ENCODE data around the gene NUDT3. TPM values are rescaled to one million over a fixed set of nuclear protein-coding genes. Genes with fewer than 3 reads are reported as not detected.
A peak's percentile ranks its signal among the peaks of the same experiment; 100 is the strongest.

Gene NUDT3
- total and polyA plus RNA-seq, 9 of the 15 experiments (the other 6 are each of a cell fraction or from before 2014, with no cell fraction given) = 5.4 to 81.2 (median 56.4) TPM

DNA sequence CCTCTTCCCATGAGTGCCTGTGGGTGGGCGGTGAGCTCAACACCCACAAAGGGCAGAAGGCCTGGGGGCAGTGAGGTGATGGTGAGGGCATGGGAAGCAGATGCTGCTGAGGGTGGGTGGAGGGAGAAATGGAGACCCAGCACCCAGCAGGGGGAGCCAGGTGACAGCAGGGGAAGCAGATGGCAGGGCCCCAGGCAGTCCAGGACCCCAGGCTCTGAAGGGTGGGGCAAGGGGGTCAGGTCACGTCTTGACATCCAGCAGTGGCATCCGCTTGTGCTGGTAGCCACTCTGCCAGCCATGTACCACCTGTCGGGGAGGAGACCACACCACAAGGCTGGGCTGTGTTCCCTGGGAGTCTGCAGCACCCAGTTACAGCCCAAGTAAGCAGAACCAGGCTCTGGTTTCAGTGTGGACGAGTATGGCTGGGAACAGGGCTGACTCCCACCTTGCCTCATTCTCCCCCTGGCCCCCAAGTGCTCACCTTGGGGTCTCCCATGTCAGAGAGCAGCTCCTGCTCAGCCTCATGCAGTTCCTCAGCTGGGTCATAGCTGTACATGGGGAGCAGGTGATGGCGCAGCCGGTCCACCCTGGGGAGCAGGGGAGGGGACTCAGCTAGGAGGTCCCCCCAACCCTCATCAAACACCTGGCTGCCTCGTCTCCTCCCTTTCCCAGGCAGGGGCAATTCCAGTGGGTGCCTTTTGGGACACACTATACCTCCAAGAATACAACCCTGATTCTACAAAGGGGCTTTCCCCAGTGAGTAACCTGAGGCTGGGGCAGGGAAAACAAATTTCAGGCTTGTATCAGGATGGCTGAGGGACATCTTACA, 145.7 kb downstream of the NUDT3 start (continued):
- TF ChIP-seq, protein P1, sequence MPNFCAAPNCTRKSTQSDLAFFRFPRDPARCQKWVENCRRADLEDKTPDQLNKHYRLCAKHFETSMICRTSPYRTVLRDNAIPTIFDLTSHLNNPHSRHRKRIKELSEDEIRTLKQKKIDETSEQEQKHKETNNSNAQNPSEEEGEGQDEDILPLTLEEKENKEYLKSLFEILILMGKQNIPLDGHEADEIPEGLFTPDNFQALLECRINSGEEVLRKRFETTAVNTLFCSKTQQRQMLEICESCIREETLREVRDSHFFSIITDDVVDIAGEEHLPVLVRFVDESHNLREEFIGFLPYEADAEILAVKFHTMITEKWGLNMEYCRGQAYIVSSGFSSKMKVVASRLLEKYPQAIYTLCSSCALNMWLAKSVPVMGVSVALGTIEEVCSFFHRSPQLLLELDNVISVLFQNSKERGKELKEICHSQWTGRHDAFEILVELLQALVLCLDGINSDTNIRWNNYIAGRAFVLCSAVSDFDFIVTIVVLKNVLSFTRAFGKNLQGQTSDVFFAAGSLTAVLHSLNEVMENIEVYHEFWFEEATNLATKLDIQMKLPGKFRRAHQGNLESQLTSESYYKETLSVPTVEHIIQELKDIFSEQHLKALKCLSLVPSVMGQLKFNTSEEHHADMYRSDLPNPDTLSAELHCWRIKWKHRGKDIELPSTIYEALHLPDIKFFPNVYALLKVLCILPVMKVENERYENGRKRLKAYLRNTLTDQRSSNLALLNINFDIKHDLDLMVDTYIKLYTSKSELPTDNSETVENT (CRISPR knock-in tag; IDR thresholded peaks at IDR 0.05) = peak; percentile 55; the same call in 1 of the 2 replicates
- TF ChIP-seq ZNF444 (CRISPR knock-in tag; IDR thresholded peaks at IDR 0.05) (no peak), ZKSCAN1 (IDR thresholded peaks at IDR 0.05; ENCODE audit: low read depth, low read length) (no peak), ZFP36 (IDR thresholded peaks at IDR 0.05; ENCODE audit: low read depth, low read length, partially characterized antibody) (no peak), CHD2 (IDR thresholded peaks at IDR 0.05; ENCODE audit: low read depth, low read length) (peak; percentile 26; the same call in 1 of the 2 replicates), ZBTB17 (CRISPR knock-in tag; IDR thresholded peaks at IDR 0.05) (no peak), CREB1 (IDR thresholded peaks at IDR 0.05) (no peak), CREB1 (CRISPR knock-in tag; IDR thresholded peaks at IDR 0.05) (no peak), CHCHD3 (CRISPR knock-in tag; IDR thresholded peaks at IDR 0.05) (no peak), POLR2H (tag; IDR thresholded peaks at IDR 0.05; ENCODE audit: low read depth) (no peak), PCBP2 (IDR thresholded peaks at IDR 0.05; ENCODE audit: low read depth, low read length, poor library complexity, severe bottlenecking) (no peak), FOXK1 (CRISPR knock-in tag; IDR thresholded peaks at IDR 0.05; ENCODE audit: borderline replicate concordance) (0 out of 2 replicates have a peak, but pooled peaks have one; percentile 4), XRCC5 (IDR thresholded peaks at IDR 0.05; ENCODE audit: low read depth, low read length) (no peak; the same call in 1 of the 2 replicates), ARID3B (CRISPR knock-in tag; IDR thresholded peaks at IDR 0.05; ENCODE audit: borderline replicate concordance) (no peak), KDM5B (IDR thresholded peaks at IDR 0.05; ENCODE audit: insufficient replicate concordance, low read depth, low read length) (no peak)
- TF ChIP-seq, protein P2, sequence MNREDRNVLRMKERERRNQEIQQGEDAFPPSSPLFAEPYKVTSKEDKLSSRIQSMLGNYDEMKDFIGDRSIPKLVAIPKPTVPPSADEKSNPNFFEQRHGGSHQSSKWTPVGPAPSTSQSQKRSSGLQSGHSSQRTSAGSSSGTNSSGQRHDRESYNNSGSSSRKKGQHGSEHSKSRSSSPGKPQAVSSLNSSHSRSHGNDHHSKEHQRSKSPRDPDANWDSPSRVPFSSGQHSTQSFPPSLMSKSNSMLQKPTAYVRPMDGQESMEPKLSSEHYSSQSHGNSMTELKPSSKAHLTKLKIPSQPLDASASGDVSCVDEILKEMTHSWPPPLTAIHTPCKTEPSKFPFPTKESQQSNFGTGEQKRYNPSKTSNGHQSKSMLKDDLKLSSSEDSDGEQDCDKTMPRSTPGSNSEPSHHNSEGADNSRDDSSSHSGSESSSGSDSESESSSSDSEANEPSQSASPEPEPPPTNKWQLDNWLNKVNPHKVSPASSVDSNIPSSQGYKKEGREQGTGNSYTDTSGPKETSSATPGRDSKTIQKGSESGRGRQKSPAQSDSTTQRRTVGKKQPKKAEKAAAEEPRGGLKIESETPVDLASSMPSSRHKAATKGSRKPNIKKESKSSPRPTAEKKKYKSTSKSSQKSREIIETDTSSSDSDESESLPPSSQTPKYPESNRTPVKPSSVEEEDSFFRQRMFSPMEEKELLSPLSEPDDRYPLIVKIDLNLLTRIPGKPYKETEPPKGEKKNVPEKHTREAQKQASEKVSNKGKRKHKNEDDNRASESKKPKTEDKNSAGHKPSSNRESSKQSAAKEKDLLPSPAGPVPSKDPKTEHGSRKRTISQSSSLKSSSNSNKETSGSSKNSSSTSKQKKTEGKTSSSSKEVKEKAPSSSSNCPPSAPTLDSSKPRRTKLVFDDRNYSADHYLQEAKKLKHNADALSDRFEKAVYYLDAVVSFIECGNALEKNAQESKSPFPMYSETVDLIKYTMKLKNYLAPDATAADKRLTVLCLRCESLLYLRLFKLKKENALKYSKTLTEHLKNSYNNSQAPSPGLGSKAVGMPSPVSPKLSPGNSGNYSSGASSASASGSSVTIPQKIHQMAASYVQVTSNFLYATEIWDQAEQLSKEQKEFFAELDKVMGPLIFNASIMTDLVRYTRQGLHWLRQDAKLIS (CRISPR knock-in tag; IDR thresholded peaks at IDR 0.05) = no peak
- TF ChIP-seq, protein P3, sequence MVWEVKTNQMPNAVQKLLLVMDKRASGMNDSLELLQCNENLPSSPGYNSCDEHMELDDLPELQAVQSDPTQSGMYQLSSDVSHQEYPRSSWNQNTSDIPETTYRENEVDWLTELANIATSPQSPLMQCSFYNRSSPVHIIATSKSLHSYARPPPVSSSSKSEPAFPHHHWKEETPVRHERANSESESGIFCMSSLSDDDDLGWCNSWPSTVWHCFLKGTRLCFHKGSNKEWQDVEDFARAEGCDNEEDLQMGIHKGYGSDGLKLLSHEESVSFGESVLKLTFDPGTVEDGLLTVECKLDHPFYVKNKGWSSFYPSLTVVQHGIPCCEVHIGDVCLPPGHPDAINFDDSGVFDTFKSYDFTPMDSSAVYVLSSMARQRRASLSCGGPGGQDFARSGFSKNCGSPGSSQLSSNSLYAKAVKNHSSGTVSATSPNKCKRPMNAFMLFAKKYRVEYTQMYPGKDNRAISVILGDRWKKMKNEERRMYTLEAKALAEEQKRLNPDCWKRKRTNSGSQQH (CRISPR knock-in tag; IDR thresholded peaks at IDR 0.05) = peak; percentile 95; the same call in 1 of the 2 replicates
- TF ChIP-seq, protein P4, sequence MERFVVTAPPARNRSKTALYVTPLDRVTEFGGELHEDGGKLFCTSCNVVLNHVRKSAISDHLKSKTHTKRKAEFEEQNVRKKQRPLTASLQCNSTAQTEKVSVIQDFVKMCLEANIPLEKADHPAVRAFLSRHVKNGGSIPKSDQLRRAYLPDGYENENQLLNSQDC (CRISPR knock-in tag; IDR thresholded peaks at IDR 0.05) = no peak
